Measurements from ENCODE around the gene DNAH12.
"Not testable (repeated sequence)": the region's sequence is repeated elsewhere in the genome, so short reads cannot be mapped to it uniquely, and the experiment has no call there.

DNA sequence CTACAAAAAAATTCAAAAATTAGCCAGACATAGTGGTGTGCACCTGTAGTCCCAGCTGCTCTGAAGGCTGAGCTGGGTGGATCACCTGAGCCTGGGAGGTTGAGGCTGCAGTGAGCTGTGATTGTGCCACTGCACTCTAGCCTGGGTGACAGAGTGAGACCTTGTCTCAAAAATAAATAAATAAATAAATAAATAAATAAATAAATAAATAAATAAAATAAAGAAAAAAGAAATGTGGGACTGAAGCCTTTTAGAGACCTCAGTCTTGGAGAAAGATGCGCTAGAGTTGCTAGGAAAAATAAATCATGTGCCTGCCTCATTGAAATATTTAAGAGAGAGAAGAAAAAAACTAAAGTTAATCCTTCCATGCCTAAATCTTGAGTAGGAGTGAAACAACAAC is 187.9 kb downstream of the DNAH12 start:
- TF ChIP-seq, protein P1, sequence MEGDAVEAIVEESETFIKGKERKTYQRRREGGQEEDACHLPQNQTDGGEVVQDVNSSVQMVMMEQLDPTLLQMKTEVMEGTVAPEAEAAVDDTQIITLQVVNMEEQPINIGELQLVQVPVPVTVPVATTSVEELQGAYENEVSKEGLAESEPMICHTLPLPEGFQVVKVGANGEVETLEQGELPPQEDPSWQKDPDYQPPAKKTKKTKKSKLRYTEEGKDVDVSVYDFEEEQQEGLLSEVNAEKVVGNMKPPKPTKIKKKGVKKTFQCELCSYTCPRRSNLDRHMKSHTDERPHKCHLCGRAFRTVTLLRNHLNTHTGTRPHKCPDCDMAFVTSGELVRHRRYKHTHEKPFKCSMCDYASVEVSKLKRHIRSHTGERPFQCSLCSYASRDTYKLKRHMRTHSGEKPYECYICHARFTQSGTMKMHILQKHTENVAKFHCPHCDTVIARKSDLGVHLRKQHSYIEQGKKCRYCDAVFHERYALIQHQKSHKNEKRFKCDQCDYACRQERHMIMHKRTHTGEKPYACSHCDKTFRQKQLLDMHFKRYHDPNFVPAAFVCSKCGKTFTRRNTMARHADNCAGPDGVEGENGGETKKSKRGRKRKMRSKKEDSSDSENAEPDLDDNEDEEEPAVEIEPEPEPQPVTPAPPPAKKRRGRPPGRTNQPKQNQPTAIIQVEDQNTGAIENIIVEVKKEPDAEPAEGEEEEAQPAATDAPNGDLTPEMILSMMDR (conservative IDR thresholded peaks at IDR 0.05; ENCODE audit: low read depth, low read length): not testable (repeated sequence)
- TF ChIP-seq EZH2phosphoT487 (IDR thresholded peaks at IDR 0.05; ENCODE audit: borderline replicate concordance, low read length): not testable (repeated sequence)
